ENCODE results near the gene C9orf57.

C9orf57 gene

GRCh38 chr9:72023596-72023995, 36.8 kb downstream of the C9orf57 start:
- Histone ChIP-seq H3K36me3 (ENCODE audit: insufficient read depth, low read length) (no peaks in the 10 kb centered on the region), H4K20me1 (ENCODE audit: insufficient read depth, low read length) (no peaks in the 10 kb centered on the region), H3K27ac (ENCODE audit: low read depth, low read length, poor library complexity, severe bottlenecking) (no peak overlapping the region), H3K27me3 (ENCODE audit: insufficient read depth, low read length) (no peaks in the 10 kb centered on the region), H3K9ac (ENCODE audit: low read length) (no peak overlapping the region), H3K9me2 (ENCODE audit: low read depth, low read length) (no peaks in the 10 kb centered on the region), H3K4me1 (ENCODE audit: insufficient read depth, low read length, severe bottlenecking) (no peaks in the 10 kb centered on the region), H3F3A (ENCODE audit: insufficient read depth, low read length) (no peaks in the 10 kb centered on the region), H2AFZ (ENCODE audit: low read length) (no peak overlapping the region), H3K4me3 (ENCODE audit: low read depth, low read length, poor library complexity, severe bottlenecking) (no peak overlapping the region), H3K4me2 (ENCODE audit: low read length) (no peak overlapping the region), H3K79me2 (ENCODE audit: insufficient read depth, low read length) (no peaks in the 10 kb centered on the region), H3K9me3 (ENCODE audit: low read length) (no peaks in the 10 kb centered on the region)
- TF ChIP-seq CTCF (IDR thresholded peaks at IDR 0.05; ENCODE audit: low read length): no peak
- no peak for TF ChIP-seq EZH2 (IDR thresholded peaks at IDR 0.05; ENCODE audit: borderline replicate concordance, low read length)

GRCh38 chr9:72022841-72023240, 37.6 kb downstream of the C9orf57 start:
- no peaks in the 10 kb centered on the region for H3K27me3 ChIP-seq (ENCODE audit: insufficient read depth, low read length)
- no peaks in the 10 kb centered on the region for H4K20me1 ChIP-seq (ENCODE audit: insufficient read depth, low read length)
- no peak overlapping the region for H3K4me3 ChIP-seq (ENCODE audit: low read depth, low read length, poor library complexity, severe bottlenecking)
- H3K36me3 ChIP-seq (ENCODE audit: insufficient read depth, low read length): no peaks in the 10 kb centered on the region
- no peak overlapping the region for H3K9ac ChIP-seq (ENCODE audit: low read length)
- no peak for TF ChIP-seq CTCF (IDR thresholded peaks at IDR 0.05; ENCODE audit: low read length)
- TF ChIP-seq EZH2 (IDR thresholded peaks at IDR 0.05; ENCODE audit: borderline replicate concordance, low read length): no peak
- no peak overlapping the region for H2AFZ ChIP-seq (ENCODE audit: low read length)
- no peaks in the 10 kb centered on the region for H3K9me2 ChIP-seq (ENCODE audit: low read depth, low read length)
- no peaks in the 10 kb centered on the region for H3K9me3 ChIP-seq (ENCODE audit: low read length)
- H3K4me2 ChIP-seq (ENCODE audit: low read length): no peak overlapping the region
- H3K27ac ChIP-seq (ENCODE audit: low read depth, low read length, poor library complexity, severe bottlenecking): no peak overlapping the region
- no peaks in the 10 kb centered on the region for H3K79me2 ChIP-seq (ENCODE audit: insufficient read depth, low read length)
- no peaks in the 10 kb centered on the region for H3K4me1 ChIP-seq (ENCODE audit: insufficient read depth, low read length, severe bottlenecking)
- no peaks in the 10 kb centered on the region for H3F3A ChIP-seq (ENCODE audit: insufficient read depth, low read length)

GRCh38 chr9:72013292-72013760, 47.1 kb downstream of the C9orf57 start:
- H3F3A ChIP-seq (ENCODE audit: insufficient read depth, low read length): no peaks in the 10 kb centered on the region
- H3K9me3 ChIP-seq (ENCODE audit: low read length): no peaks in the 10 kb centered on the region
- no peaks in the 10 kb centered on the region for H3K9me2 ChIP-seq (ENCODE audit: low read depth, low read length)
- no peak overlapping the region for H3K4me2 ChIP-seq (ENCODE audit: low read length)
- TF ChIP-seq EZH2 (IDR thresholded peaks at IDR 0.05; ENCODE audit: borderline replicate concordance, low read length): no peak
- TF ChIP-seq CTCF (IDR thresholded peaks at IDR 0.05; ENCODE audit: low read length): no peak
- H3K4me1 ChIP-seq (ENCODE audit: insufficient read depth, low read length, severe bottlenecking): no peaks in the 10 kb centered on the region
- H2AFZ ChIP-seq (ENCODE audit: low read length): no peak overlapping the region
- H3K27ac ChIP-seq (ENCODE audit: low read depth, low read length, poor library complexity, severe bottlenecking): no peak overlapping the region
- no peaks in the 10 kb centered on the region for H4K20me1 ChIP-seq (ENCODE audit: insufficient read depth, low read length)
- H3K27me3 ChIP-seq (ENCODE audit: insufficient read depth, low read length): no peaks in the 10 kb centered on the region
- no peaks in the 10 kb centered on the region for H3K36me3 ChIP-seq (ENCODE audit: insufficient read depth, low read length)
- no peak overlapping the region for H3K4me3 ChIP-seq (ENCODE audit: low read depth, low read length, poor library complexity, severe bottlenecking)
- H3K79me2 ChIP-seq (ENCODE audit: insufficient read depth, low read length): no peaks in the 10 kb centered on the region
- H3K9ac ChIP-seq (ENCODE audit: low read length): no peak overlapping the region

Measured in OCI-LY1 (cell line).